Stomach (tissue), 9 donors: ENCODE data around the gene COLEC12. TPM values are rescaled to one million over a fixed set of nuclear protein-coding genes. Genes with fewer than 3 reads are reported as not detected.

ENCODE experiments used
- DNase-seq, 2 donors: peaks; one replicate each; pipeline versions ENCODE4 v3.0.0 to v3.0.0-alpha.2; 2013 to 2019
- H3K27ac ChIP-seq, 5 donors: fragments of 200-600 bp in 4 of 5; sonication (generic) in 4 of 5; one replicate each; pipeline ENCODE4 v1.5.1; 2013 to 2019; ENCODE audit warnings: mild to moderate bottlenecking in 1 of 5, moderate library complexity in 1 of 5
- H3K27me3 ChIP-seq, 3 donors: fragments of 200-600 bp; sonication (generic); one replicate each; pipeline ENCODE4 v1.5.1; 2017 to 2019; ENCODE audit warnings: mixed run types in 1 of 3
- H3K36me3 ChIP-seq, 4 donors: fragments of 200-600 bp; sonication (generic); 1 replicate in 3 of 4; 2 replicates in 1 of 4; pipeline ENCODE4 v1.5.1; 2016 to 2019
- H3K4me1 ChIP-seq, 4 donors: fragments of 200-600 bp; sonication (generic); one replicate each; pipeline ENCODE4 v1.5.1; 2016 to 2019
- H3K4me3 ChIP-seq, 4 donors: fragments of 200-600 bp; sonication (generic) in 3 of 4; one replicate each; pipeline ENCODE4 v1.5.1; 2016 to 2019; ENCODE audit warnings: mild to moderate bottlenecking in 1 of 4
- H3K9me3 ChIP-seq, 4 donors: fragments of 200-600 bp; sonication (generic); one replicate each; pipeline ENCODE4 v1.5.1; 2016 to 2019
- EP300 ChIP-seq: sonication (generic); formaldehyde crosslinking; IDR thresholded peaks from one replicate; pipeline ENCODE4 v1.6.1; 2017; ENCODE audit warnings: antibody characterized with exemption
- POLR2A ChIP-seq, 4 donors: fragments of 450-650 bp; IDR thresholded peaks; one replicate each; pipeline ENCODE4 v1.6.1; 2016; ENCODE audit warnings: antibody characterized with exemption in 4 of 4, control low read depth in 2 of 4, mild to moderate bottlenecking in 1 of 4, moderate library complexity in 1 of 4
- POLR2AphosphoS5 ChIP-seq, 3 donors: sonication (generic); formaldehyde crosslinking; IDR thresholded peaks; one replicate each; pipeline ENCODE4 v1.6.1; 2016; ENCODE audit warnings: antibody characterized with exemption in 3 of 3
- whole genome bisulfite sequencing, 5 donors: extraction: QIAGEN DNeasy Blood & Tissue Kit in 3 of 5; methylation state at CpG; one replicate each; pipeline versions ENCODE4 v1.1.5 to v1.1.7; 2013 to 2018; 5-methylcytosine and 5-hydroxymethylcytosine counted together
- intact Hi-C: fragments of 100-400 bp; cut with DNase I; formaldehyde crosslinking; loops from one replicate; pipeline ENCODE4 v1.15.1; 2023; ENCODE audit warnings: low total_unique reads
- polyA plus RNA-seq, 3 donors: library from polyadenylated mRNA; stranded (reverse); fragments of 200-250 nt; gene quantifications; one replicate each; pipeline ENCODE4 v1.2.3, GENCODE V29; 2013
- total RNA-seq, 5 donors: library from RNA; depleted of rRNA; stranded (reverse); fragments of >200 nt; gene quantifications; one replicate each; pipeline versions ENCODE4 v1.1.0 to v1.2.3, GENCODE V29; 2014 to 2016
- TF ChIP-seq, protein P1 (sequence below), 7 experiments: fragments of 450-650 bp in 4 of 7; fragments of 200-600 bp in 3 of 7; sonication (generic) in 3 of 7; IDR thresholded peaks; one replicate each; pipeline ENCODE4 v1.5.1; 2016 to 2019; ENCODE audit warnings: antibody characterized with exemption in 7 of 7, control low read depth in 2 of 7, mild to moderate bottlenecking in 1 of 7
- donor health status: healthy with polysubstance abuse.
- donor health status: Bipolar disorder and iron deficiency.
- donor health status: healthy.

COLEC12 gene
- total and polyA plus RNA-seq, 8 donors, result 1.7 to 37.5 (median 5.6) TPM

DNA sequence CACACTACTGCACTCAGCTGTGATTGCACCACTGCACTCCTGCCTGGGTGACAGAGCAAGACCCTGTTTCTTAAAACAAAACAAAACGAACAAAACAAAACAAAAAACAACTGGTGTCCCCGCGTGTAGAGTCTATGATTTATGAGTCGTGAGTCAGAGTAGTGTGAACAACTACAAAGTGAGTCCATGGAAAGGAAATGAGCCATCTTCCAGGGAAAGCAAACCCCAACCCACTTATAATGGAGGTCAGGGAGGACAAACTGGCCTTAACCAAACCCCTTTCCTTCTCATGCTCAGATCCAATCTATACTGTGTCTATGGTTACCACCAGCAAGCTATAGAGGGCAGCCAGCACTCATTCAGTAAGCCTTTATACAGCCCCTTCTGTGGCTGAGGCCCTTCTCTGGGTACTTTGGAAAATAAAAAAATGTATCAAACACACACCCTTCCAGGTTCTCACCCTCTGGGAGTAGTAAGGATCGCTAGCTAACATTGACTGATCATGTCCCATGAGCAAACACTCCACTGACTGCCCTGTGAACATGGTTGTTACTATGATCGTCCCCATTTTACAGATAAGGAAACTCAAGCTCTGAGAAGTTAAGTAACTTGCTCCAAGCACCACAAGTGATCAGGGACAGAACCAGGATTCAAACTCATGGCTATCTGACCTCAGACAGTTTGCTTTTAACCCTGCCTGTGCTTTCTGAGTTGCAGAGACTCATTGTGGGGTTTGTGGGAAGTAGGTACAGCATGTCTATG, 24.7 kb upstream of the COLEC12 start:
- peak overlapping the region in 1 of 5 donors; percentile 28 for H3K27ac ChIP-seq
- intact Hi-C loops, result no loop called here
- H3K4me3 ChIP-seq, result no peak overlapping the region
- WGBS, 5 donors, result 66 to 85% (median 69%) methylated on average over 6 of the region's 6 CpGs
- no peaks in the 10 kb centered on the region for H3K9me3 ChIP-seq
- no peaks in the 10 kb centered on the region for H3K36me3 ChIP-seq
- no peak for TF ChIP-seq POLR2AphosphoS5 (IDR thresholded peaks at IDR 0.05)
- no peak for TF ChIP-seq EP300
- no peak for TF ChIP-seq POLR2A (IDR thresholded peaks at IDR 0.05)
- TF ChIP-seq, protein P1, sequence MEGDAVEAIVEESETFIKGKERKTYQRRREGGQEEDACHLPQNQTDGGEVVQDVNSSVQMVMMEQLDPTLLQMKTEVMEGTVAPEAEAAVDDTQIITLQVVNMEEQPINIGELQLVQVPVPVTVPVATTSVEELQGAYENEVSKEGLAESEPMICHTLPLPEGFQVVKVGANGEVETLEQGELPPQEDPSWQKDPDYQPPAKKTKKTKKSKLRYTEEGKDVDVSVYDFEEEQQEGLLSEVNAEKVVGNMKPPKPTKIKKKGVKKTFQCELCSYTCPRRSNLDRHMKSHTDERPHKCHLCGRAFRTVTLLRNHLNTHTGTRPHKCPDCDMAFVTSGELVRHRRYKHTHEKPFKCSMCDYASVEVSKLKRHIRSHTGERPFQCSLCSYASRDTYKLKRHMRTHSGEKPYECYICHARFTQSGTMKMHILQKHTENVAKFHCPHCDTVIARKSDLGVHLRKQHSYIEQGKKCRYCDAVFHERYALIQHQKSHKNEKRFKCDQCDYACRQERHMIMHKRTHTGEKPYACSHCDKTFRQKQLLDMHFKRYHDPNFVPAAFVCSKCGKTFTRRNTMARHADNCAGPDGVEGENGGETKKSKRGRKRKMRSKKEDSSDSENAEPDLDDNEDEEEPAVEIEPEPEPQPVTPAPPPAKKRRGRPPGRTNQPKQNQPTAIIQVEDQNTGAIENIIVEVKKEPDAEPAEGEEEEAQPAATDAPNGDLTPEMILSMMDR (IDR thresholded peaks at IDR 0.05), result no peak
- H3K4me1 ChIP-seq, result peaks cover 4 to 43% (median 13%) of the 10 kb centered on the region in 4 donors
- H3K27me3 ChIP-seq, result no peaks in the 10 kb centered on the region
- DNase-seq, result peak in 1 of 2 donors; percentile 16

DNA sequence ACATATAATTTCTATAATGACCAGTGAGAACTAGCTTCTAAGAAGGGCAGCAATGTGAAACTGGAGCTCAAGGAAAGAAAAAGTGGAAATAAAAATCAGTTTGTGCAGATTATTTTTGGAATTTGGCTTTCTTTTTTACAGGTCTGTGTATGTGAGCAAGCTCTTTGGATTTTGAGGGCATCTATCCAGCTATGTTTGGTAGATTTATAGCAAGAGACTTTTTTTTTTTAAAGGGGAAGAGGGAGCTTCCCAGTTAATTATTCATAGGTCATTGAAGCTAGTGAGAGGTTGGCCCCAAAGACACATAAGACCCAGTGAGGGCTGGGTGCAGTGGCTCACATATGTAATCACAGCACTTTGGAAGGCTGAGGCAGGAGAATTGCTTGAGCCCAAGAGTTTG, 24.0 kb upstream of the COLEC12 start:
- no peaks in the 10 kb centered on the region for H3K9me3 ChIP-seq
- peak in 1 of 2 donors; percentile 22 for DNase-seq
- intact Hi-C loops, result no loop called here
- TF ChIP-seq POLR2A (IDR thresholded peaks at IDR 0.05), result no peak
- TF ChIP-seq, protein P1 (IDR thresholded peaks at IDR 0.05), result no peak
- TF ChIP-seq EP300, result no peak
- TF ChIP-seq POLR2AphosphoS5 (IDR thresholded peaks at IDR 0.05), result no peak
- H3K27me3 ChIP-seq, result no peaks in the 10 kb centered on the region
- H3K4me1 ChIP-seq, result peaks cover 4 to 46% (median 16%) of the 10 kb centered on the region in 4 donors
- no peak overlapping the region for H3K4me3 ChIP-seq
- H3K27ac ChIP-seq, result peak overlapping the region in 2 of 5 donors; percentile 10 to 28
- no peaks in the 10 kb centered on the region for H3K36me3 ChIP-seq

DNA sequence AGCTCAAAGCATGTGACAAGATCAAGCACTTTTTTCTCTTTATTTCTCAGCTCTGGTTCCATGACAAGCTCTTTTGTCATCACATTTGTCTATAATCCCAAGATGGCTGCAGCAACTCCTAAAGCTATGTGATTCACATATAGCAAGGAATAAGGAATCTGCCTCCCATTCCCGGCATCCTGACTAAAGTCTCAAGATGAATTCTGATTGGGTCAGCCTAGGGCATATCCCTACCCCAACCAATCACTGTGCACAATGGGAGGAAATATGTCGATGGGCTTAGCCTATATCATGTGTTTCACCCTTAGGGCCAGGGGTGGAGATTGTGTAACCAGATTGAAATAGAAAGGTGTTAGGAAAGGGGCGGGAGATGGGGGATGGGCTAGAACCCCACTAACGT, 23.1 kb upstream of the COLEC12 start:
- Histone ChIP-seq H3K36me3 (no peaks in the 10 kb centered on the region), H3K9me3 (no peaks in the 10 kb centered on the region), H3K4me1 (peaks cover 4 to 55% (median 22%) of the 10 kb centered on the region in 4 donors), H3K4me3 (no peak overlapping the region), H3K27me3 (no peaks in the 10 kb centered on the region), H3K27ac (no peak overlapping the region)
- TF ChIP-seq POLR2A (IDR thresholded peaks at IDR 0.05), result no peak
- TF ChIP-seq, protein P1 (IDR thresholded peaks at IDR 0.05), result no peak
- no peak for TF ChIP-seq EP300
- TF ChIP-seq POLR2AphosphoS5 (IDR thresholded peaks at IDR 0.05), result no peak
- 48 to 57% (median 53%) methylated on average over 4 of the region's 4 CpGs for WGBS, 5 donors
- DNase-seq, result no peak
- intact Hi-C loops, result no loop called here

DNA sequence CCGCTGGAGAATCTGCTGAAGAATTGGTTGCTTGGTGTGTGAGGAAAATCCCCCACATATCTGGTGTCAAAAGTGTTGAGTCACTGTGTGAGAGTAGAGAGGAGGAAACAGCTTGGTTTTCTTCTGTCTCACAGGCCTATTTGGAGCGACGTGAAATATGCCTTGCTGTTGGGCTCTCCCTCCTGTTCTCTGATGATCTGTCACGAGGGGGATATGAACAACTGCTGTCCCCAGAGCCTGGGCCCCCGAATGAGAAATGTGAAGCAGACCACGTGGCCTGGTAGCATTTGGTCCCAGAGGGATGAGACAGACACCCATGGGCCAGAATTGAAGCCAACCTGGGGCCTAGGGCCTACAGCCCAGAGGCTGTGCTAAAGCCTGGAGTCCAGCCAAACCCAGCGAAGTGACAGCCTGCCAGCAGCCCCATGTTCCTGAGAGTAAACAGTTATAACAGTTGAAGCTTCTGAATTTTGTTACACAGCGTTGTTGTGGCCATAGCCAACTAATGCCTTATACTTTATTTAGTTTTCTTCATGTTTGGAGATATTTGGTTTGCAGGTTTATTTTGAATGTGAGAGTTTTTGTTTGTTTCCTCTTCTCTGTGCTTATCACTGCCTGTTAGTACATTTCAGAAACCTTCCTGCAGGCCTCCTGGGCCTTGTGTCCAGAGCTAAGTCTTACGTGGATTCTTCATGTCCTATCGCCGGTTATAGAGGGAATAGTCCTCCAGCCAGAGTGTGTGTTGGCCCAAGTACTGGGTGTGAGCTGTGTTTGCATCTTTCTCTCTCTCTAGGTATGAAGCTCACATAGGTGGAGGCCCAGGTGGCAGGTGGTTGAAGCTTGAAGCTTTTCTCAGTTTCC, 18.7 kb upstream of the COLEC12 start:
- Histone ChIP-seq H3K27me3 (no peaks in the 10 kb centered on the region), H3K27ac (peak overlapping the region in 3 of 5 donors; percentile 37 to 52 (median 40)), H3K36me3 (no peaks in the 10 kb centered on the region), H3K9me3 (no peaks in the 10 kb centered on the region), H3K4me3 (no peak overlapping the region), H3K4me1 (peaks cover 0 to 20% (median 9%) of the 10 kb centered on the region in 4 donors)
- intact Hi-C loops, result no loop called here
- TF ChIP-seq EP300, result no peak
- no peak for TF ChIP-seq POLR2A (IDR thresholded peaks at IDR 0.05)
- TF ChIP-seq, protein P1 (IDR thresholded peaks at IDR 0.05), result no peak
- TF ChIP-seq POLR2AphosphoS5 (IDR thresholded peaks at IDR 0.05), result no peak
- peak; percentile 55 to 71 for DNase-seq
- WGBS, 5 donors, result 48 to 59% (median 56%) methylated on average over 11 of the region's 11 CpGs
